Stimulated activated CD8-positive, alpha-beta memory T cell treated with anti-CD3 and anti-CD28 coated beads, Interleukin-15, amount 100 ng/mL, for 4 hours (primary cell): Measurements from ENCODE around the gene ATF6.

Source experiments
- DNase-seq, 2 donors: peaks; one replicate each; pipeline ENCODE4 v3.0.0-alpha.2; 2020; ENCODE audit warnings: low read depth in 2 of 2

Gene ATF6

GRCh38 chr1:161999301-162000052 lies 233.4 kb downstream of the ATF6 start:
- DNase-seq: no peak

DNA sequence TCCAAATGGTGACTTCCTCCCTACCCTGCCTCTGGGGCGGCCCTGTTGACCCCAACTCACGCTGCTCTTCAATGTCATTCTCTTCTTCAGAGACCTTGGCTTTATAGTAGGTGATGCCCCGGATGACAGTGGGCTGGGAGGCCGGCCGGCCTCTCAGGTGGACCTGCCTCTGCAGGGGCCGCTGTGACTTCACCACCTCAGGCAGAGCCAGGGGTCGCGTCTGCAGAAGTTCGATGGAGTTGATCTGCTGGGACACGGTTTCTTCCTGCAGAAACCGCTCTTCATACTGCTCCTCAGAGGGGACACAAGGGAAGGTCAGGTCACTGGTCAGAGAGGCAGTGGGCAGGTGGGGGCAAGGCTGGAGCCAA lies 233.9 kb downstream of the ATF6 start:
- no peak for DNase-seq

- DNase-seq: no peak
Observed at GRCh38 chr1:162003061-162003829, 237.1 kb downstream of the ATF6 start.

- no peak for DNase-seq
Observed at GRCh38 chr1:162003830-162004215, 237.7 kb downstream of the ATF6 start.

DNA sequence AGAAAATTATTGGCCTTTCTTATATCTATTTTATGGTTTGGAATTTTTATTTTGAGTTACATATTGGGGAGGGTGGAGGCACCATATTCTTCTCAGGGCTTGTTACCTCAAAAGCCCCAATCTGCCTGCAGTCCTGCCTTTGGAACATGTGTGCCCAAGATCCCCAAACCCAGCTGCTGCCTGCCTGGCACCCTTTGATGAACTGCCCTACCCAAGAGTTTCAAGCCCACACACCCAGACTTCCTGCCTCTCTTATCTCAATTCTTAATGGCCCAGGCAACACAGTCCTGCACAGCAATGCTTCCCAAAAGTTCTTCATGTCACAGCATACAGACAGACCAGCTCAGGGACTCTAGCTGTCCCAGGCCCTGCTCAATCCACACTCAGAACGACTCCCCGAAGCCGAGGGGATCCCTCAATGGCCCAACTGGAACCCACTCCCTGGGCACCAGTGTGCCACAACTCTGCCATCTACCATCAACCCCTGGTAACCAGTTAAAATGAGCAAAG lies 238.4 kb downstream of the ATF6 start:
- no peak for DNase-seq

GRCh38 chr1:162006081-162006480 lies 240.0 kb downstream of the ATF6 start:
- no peak for DNase-seq

DNA sequence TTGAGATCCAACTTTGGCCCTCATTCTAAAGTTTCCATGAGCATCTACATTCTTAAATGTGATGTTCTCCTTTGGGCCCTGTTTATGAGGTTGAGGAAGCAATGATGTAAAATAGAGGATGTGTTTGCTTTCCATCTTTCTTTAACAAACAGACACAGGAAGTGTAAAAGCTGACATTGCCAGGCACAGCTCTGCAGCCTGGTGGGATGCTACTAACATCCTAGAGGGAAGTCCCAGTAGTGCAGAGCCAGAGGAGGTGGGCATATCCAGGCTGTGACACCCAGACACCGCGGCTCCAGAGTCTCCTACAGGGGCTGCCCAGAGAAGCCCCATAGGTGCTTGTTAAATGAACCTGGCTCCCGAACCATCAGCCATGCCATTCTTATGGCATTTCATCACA lies 241.3 kb downstream of the ATF6 start:
- DNase-seq: no peak

GRCh38 chr1:162008799-162009198 lies 242.7 kb downstream of the ATF6 start:
- DNase-seq: no peak

- no peak for DNase-seq
Observed at GRCh38 chr1:162009501-162010174, 243.5 kb downstream of the ATF6 start.

GRCh38 chr1:162010175-162010506 lies 244.0 kb downstream of the ATF6 start:
- no peak for DNase-seq

GRCh38 chr1:162011337-162012012 lies 245.4 kb downstream of the ATF6 start:
- DNase-seq: no peak

DNA sequence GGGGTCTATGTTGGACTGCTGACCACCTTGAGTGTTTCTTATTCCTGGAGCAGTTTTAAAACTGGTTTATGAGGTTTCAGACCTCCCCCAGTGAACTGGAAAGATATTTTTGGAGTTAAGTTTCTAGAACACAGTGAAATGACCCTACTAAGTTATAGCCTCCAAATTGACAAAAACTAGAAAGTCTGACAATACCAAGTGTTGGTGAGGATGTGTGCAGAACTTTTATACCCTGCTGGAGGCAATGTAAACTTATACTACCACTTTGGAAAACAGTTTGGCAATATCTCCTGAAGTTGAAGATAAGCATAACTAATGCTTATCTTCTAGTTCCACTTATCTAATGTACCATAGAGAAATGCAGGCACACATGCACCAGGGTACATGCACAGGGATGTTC lies 247.2 kb downstream of the ATF6 start:
- DNase-seq: no peak
